GM10847 (cell line): Measurements from ENCODE around the gene ARHGEF12.

Experiments
- POLR2A ChIP-seq: IDR thresholded peaks from 2 replicates; pipeline ENCODE4 v1.6.1; 2011; ENCODE audit not compliant: insufficient read length; ENCODE audit errors: extremely low read depth

Gene ARHGEF12

DNA sequence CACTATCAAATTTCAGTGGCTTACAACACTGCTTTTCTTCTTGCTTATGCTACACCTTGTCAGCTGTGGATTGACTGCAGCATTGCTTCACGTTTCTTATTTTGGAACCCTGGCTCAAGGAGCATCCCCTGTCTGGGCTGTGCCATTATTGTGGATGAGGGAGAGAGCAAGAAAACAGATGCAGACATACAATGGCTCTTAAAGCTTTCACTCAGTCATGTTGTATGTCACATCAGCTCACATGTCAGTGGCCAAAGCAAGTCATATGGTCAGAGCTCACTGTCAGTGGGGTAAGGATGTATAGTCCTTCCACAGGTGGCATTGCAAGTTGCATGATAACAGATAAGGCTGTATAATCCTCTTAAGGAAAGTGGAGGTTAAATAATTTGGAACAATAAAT lies 10.0 kb downstream of the ARHGEF12 start:
- TF ChIP-seq POLR2A: no peak

DNA sequence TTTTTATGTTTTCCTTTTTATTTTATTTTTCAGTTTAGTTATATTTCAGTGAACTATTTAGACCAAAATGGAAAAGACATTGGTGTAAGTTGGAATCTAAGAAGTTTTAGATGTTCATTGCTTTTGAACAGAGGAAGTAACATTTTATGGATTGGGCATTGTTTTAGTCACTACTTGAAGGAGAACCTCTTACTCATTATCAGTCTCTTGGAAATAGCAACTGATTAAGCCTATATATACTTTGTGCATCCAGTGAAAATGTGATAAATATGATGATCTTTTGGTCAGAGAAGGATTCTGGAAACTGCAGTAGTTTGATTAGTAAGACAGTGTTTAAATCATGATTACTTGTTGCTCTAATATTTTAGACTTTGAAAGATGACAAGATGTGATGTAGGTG lies 14.4 kb downstream of the ARHGEF12 start:
- no peak for TF ChIP-seq POLR2A

DNA sequence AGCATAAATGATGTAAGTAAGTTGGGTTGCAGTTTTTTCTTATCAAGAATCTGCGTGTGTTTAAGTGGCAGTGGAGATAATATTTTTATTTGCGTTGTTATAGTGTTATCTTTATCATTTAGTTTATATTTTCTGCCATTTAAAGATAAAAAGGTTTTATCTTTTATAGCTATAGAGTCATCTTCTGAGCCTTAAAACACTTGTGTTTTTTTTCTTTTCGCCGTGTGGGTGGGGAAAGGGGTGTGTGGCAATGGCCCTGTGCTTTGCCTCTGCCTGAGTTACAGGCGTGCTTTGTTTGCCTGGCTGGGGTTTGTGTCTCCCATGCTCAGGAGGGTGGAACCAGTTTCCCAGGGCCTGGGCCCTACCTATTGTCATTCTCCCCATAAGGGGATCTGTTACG lies 16.2 kb downstream of the ARHGEF12 start:
- TF ChIP-seq POLR2A: no peak

DNA sequence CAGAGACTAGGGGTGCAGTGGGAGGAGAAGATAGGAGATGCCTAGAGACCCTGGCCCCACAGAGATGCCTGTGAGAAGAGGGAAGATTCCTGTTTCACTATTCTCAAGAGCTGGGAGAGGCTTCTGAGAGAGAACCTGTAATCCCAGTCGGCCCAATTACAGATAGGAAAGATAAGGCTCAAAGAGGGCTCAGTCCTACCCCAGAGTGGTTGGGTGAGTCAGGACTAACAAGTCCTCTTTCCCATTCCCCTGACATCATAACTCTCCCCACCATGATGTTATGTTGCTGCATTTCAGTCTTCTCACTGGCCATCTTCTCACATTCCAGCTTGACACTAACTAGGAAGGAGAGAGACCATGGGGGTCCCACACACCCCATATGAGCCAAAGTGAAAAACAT lies 17.9 kb downstream of the ARHGEF12 start:
- TF ChIP-seq POLR2A: no peak

DNA sequence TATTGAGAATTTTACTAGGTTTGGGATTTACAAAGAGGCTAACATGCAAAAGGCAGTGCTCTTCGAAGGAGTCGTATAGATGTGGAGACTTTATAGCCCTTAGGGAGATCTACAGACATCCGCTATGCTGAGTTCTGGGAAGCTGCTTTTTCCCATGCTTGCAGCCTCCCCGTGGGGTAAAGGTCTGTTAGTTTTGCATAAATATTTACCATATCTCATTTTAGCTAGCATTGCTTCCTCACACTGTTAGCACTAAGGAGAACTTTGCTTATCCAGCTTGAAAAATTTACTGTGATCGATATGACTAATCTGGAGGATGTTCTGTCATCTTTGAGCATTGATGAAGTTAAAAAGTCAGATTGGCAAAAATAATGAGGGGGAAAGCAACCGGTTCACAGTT lies 18.6 kb downstream of the ARHGEF12 start:
- no peak for TF ChIP-seq POLR2A

DNA sequence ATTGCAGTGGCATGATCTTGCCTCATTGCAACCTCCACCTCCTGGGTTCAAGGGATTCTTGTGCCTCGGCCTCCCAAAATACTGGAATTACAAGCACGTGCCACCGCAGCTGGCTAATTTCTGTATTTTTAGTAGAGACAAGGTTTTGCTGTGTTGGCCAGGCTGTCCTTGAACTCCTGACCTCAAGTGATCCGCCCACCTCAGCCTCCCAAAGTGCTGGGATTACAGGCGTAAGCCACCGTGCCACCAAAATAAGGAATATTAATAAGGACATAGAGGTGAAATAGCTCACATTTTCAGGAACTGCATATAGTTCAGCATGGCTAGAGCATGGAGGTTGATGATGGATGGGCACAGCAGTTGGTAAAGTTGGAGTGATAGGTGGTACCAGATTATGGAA lies 21.4 kb downstream of the ARHGEF12 start:
- TF ChIP-seq POLR2A: no peak

DNA sequence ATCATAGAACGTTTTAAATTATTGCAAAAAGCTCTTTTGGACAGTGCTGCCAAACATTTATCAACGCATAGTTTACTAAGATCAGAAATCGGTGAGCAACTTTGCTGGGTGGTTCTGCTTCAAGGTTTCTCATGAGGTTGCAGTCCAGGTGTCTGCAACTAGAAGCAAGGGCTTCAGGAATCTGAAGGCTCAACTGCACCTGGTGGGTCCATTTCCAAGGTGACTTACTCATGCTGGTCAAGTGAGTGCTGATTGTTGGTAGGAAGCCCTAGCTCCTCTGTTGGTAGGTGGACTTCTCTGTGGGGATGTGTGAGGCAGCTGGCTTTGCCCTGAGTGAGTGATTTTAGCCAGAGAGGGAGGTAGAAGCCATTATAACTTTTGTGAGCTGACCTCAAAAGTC lies 22.5 kb downstream of the ARHGEF12 start:
- TF ChIP-seq POLR2A: no peak

DNA sequence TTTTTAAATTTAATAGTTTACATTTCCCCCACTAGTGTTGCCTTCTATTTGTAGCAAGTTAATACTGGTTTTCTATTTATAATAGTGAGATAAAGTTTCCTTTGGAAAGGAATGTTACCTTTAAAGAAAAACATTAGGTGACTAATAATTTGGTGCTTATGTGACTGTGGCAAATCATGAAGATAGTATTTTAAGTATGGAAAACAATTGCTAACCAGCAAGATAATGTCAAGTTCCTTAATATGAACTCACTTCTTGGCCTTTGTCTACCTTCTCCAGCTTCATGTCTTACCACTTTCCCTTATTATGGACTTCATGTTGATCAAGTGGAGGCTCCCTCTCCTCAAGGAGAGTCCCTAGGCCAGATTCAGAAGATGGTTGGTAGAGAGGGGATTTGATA lies 27.2 kb downstream of the ARHGEF12 start:
- TF ChIP-seq POLR2A: no peak

DNA sequence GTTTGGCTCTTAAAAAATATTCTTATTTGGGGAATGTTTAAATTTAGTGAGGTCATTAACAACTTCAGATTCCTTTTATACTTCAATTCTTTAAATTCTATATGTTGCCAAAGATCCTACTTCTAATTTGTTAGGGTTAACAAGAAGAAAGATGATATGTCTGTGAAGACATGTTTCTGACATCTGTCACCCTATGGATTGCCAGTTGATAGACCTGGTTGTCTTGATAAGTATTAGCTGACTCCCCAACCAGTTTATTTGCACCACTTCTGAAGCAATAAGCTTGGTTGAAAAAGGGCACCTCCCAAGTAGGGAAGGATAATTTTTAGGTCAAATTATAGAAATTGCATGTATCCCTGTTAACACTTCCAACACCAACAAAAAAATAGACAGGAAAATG lies 29.3 kb downstream of the ARHGEF12 start:
- TF ChIP-seq POLR2A: no peak

DNA sequence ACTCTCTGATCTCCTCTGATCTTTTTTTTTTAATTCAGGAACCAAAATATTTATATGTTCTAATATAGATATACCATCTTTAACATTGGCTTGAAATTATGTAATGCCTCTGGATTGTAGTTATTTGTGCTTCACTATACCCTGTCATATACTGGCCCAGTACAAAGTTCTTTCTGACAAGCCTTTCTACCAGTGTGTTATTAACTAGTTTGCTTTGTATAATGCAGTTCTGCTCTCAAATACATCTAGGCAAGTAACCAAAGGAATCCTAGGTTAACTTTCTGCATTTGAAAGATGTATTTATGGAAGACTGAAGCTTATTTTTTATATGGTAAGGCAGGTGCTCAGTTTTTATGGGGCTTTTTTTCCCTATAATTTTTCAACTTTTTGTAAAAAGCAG lies 36.1 kb downstream of the ARHGEF12 start:
- TF ChIP-seq POLR2A: no peak

DNA sequence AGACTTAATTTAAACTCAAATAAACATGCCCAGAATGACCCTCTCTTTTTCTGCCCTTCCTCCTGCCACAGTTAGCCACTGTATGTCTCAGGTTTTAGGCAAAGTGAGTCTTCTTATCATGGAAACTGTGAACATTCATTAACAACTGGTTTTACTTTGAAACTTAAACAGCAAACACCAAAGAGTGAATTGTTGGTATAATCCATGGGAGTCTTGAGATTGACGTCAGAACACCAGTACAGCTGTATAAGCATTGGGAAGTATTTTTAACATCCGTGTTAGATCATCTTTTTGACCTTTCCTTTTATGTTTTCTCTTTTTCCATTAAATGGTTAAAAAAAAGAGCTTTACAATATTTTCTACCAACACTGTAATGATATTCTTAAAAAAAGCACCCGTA lies 38.9 kb downstream of the ARHGEF12 start:
- no peak for TF ChIP-seq POLR2A

DNA sequence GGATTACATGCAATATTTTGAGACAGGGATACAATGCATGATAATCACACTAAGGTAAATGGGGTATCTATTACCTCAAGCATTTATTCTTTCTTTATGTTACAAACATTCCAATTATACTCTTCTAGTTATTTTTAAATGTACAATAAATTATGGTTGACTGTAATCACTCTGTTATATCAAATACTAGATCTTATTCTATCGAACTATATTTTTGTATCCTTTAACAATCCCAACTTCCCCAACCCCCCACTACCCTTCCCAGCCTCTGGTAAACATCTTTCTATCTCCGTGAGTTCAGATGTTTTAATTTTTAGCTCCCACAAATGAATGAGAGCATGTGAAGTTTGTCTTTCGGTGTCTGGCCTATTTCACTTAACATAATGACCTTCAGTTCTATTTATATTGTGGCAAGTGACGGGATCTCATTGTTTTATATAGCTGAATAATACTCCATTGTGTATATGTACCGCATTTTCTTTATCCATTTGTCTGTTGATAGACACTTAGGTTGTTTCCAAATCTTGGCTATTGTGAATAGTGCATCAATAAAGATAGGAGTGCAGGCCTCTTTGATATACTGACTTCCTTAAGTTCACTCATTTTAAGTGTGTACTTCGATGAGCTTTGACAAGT lies 40.5 kb downstream of the ARHGEF12 start:
- no peak for TF ChIP-seq POLR2A

DNA sequence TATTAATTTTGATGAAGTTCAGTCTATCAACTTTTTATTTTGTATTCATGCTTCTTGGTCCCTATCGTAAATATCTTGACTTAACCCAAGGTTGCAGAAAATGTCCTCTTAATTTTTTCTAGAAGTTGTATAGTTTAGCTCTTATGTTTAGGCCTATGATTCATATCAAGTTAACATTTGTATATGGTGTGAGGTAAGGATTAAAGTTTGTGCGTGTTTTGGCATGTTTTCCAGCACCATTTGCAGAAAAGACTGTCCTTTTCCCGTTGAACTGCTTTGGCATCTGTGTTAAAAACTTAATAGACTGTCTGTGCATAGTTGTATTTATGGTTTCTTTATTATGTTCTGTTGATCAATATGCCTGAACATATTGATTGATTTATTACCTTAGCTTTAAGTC lies 42.3 kb downstream of the ARHGEF12 start:
- no peak for TF ChIP-seq POLR2A

DNA sequence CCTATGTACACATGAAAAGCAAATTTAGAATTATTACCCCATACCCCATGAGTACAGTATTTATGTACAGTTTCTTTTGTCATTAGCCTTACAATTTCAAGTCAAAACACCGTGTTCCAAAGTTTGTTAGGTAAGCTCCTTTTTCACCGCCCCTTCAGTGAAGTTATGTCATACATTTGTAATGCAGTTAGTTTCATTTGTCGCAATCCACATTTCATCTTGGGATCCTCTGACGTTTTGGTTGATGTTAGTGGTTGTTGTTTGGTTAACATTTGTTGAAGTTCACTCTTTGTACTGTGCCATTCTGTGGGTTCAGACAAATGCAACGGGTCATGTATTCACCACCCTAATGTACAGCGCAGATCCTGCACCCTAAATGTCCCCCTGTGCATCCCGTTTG lies 45.2 kb downstream of the ARHGEF12 start:
- TF ChIP-seq POLR2A: no peak

DNA sequence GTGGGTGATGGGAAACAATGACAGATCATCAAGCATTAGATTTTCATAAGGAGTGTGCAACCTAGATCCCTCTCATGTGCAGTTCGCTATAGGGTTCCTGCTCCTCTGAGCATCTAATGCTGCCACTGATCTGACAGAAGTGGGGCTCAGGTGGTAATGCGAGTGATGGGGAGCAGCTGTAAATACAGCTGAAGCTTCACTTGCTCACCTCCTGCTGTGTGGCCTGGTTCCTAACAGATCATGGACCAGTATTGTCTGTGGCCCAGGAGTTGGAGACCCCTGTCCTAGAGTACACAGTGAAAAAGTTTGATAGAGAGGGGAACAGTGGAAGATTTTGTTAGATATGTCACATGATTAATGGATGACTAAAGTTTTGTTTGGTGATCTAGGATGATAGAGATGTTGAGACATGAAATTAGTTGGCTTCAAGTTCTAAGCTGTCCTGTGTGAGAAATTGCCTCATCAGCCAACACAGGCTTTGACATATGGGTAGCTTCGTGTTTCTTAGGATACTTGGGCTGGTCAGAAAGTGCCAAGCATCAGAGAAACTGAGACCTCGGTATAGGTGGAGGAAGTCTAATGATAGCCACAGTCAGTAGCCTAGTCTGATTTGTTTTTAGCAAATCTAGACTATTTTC lies 47.4 kb downstream of the ARHGEF12 start:
- no peak for TF ChIP-seq POLR2A

DNA sequence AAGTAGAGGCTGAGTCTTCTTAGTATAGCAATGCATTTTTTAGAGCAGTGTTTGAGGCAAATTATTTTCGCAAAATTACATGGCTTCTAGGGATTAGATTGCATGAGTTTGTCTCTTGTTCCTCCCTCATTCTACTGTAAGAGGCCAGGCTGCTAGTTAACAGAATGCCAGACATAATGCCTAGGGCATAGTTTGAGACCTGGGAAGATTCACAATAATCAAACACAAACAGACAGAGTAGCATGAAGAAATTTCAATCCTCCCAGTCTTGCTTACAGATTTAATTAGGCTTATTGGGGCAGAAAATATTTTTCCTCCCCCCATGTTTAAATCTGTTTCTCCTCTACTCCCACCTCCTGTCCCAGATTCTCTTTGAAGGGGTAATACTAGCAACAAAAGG lies 48.3 kb downstream of the ARHGEF12 start:
- no peak for TF ChIP-seq POLR2A

DNA sequence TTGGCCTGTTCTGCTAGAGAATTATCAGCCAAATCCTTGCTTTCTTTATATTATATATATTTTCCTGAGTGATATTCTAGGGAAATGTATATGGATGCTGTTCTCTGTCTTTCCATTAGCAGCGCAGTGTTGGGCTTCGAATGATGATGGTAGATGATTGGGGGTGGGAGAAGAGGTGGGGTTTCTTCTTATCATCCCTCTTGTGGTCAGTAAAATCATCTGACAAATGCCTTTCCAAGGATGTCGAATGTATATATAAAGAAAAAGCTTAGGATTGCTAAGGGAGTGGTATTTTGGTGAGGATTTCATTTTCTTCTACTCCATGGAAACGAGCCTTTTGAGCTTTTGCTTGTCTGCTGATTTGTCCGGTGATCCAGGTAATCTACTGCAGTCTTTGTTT lies 48.9 kb downstream of the ARHGEF12 start:
- no peak for TF ChIP-seq POLR2A
